PC-9 (cell line): ENCODE measurements around the gene SURF4. TPM values are rescaled to one million over a fixed set of nuclear protein-coding genes. Genes with fewer than 3 reads are reported as not detected.

Source experiments
- BruUV-seq: library from RNA; stranded (reverse); fragments of 400-500 nt; replicated peaks from 2 replicates; lab custom pipeline; 2021; lab: Mats Ljungman, UMichigan
- CTCF ChIA-PET: fragments of 300-600 bp; sonication (Branson Sonifier 250); formaldehyde crosslinking; loops from one replicate; lab custom pipeline; 2022; ENCODE audit warnings: antibody characterized with exemption; lab: Charles Lee
- POLR2A ChIA-PET: fragments of 300-600 bp; sonication (Branson Sonifier 250); formaldehyde crosslinking; loops from one replicate; lab custom pipeline; 2022; ENCODE audit warnings: antibody characterized with exemption; ENCODE audit not compliant: unreplicated experiment; lab: Charles Lee
- DNase-seq, 2 experiments: peaks; one replicate each; pipeline versions ENCODE4 v3.0.0 to v3.0.0-alpha.2; 2015 to 2022; ENCODE audit warnings: mixed read lengths in 1 of 2
- H2AFZ ChIP-seq: fragments of 200-600 bp; sonication (generic); 2 replicates; pipeline ENCODE4 v1.8.1; 2017; ENCODE audit warnings: antibody characterized with exemption
- H3F3A ChIP-seq: fragments of 200-600 bp; sonication (generic); 2 replicates; pipeline ENCODE4 v1.8.1; 2017; ENCODE audit warnings: antibody characterized with exemption, mild to moderate bottlenecking, low read depth; ENCODE audit not compliant: insufficient read depth
- H3K27ac ChIP-seq: fragments of 200-600 bp; sonication (generic); 2 replicates; pipeline ENCODE4 v1.6.1; 2016; ENCODE audit warnings: mixed run types
- H3K27me3 ChIP-seq: fragments of 200-600 bp; sonication (generic); 2 replicates; pipeline ENCODE4 v1.6.1; 2016; ENCODE audit warnings: low read depth, mixed run types; ENCODE audit not compliant: insufficient read depth
- H3K36me3 ChIP-seq: fragments of 200-600 bp; sonication (generic); 2 replicates; pipeline ENCODE4 v1.6.1; 2016; ENCODE audit warnings: low read depth, mixed run types
- H3K4me1 ChIP-seq: fragments of 200-600 bp; sonication (generic); replicated peaks from 2 replicates; pipeline ENCODE4 v1.6.1; 2016; ENCODE audit warnings: mixed run types; ENCODE audit not compliant: insufficient read depth
- H3K4me2 ChIP-seq: fragments of 200-600 bp; sonication (generic); 2 replicates; pipeline ENCODE4 v1.6.1; 2017; ENCODE audit warnings: mixed run types
- H3K4me3 ChIP-seq: fragments of 200-600 bp; sonication (generic); 2 replicates; pipeline ENCODE4 v1.6.1; 2016; ENCODE audit warnings: mixed run types
- H3K79me2 ChIP-seq: fragments of 200-600 bp; sonication (generic); 2 replicates; pipeline ENCODE4 v1.6.1; 2017; ENCODE audit warnings: low read depth, mixed run types
- H3K9me2 ChIP-seq: fragments of 200-600 bp; sonication (generic); 2 replicates; pipeline ENCODE4 v1.8.1; 2017; ENCODE audit warnings: mild to moderate bottlenecking; ENCODE audit not compliant: insufficient read depth
- H3K9me3 ChIP-seq: fragments of 200-600 bp; sonication (generic); 2 replicates; pipeline ENCODE4 v1.8.1; 2016; ENCODE audit warnings: low read depth; ENCODE audit not compliant: insufficient read depth
- H4K20me1 ChIP-seq: fragments of 200-600 bp; sonication (generic); 2 replicates; pipeline ENCODE4 v1.8.1; 2017; ENCODE audit not compliant: insufficient read depth
- EZH2 ChIP-seq: fragments of 200-600 bp; sonication (generic); IDR thresholded peaks from 2 replicates; pipeline ENCODE4 v1.8.0; 2017; ENCODE audit warnings: antibody characterized with exemption, low read depth
- intact Hi-C: fragments of 100-400 bp; cut with micrococcal nuclease; formaldehyde crosslinking; loops from one replicate; pipeline ENCODE4 v1.10.0; 2022; ENCODE audit not compliant: unreplicated experiment
- total RNA-seq: library from RNA; stranded (reverse); gene quantifications from 2 replicates; pipeline ENCODE4 v1.2.3, GENCODE V29; 2021
- TF ChIP-seq, protein P1 (sequence below): fragments of 200-600 bp; sonication (generic); conservative IDR thresholded peaks from 2 replicates; pipeline ENCODE4 v1.6.1; 2017; ENCODE audit warnings: mixed run types, antibody characterized with exemption, mild to moderate bottlenecking, moderate library complexity

The SURF4 gene
- total RNA-seq, 1 experiment from 2014 or later: 199 TPM

DNA sequence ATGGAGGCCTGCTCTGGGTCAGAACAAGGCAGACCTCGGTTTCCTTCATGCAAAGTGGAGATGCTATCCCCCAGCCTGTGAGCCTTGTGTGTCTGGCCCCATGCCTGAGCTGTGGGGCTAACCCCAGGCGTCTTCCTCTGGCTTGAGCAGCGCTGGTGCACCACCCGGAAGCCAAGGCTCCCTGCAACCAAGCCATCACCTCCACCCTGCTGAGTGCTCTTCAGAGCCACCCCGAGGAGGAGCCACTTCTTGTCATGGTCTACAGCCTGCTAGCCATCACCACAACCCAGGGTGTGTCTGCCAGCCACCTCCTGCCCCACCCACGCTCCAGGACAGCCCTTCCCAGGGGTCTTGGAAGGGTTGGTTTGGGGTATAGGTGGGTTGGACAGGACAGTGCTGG is 25.7 kb upstream of the SURF4 start:
- 0 out of 2 replicates have a peak, but pooled peaks cover 15% of the 10 kb centered on the region for H3K27me3 ChIP-seq
- H3K9me2 ChIP-seq: no peaks in the 10 kb centered on the region
- peaks cover 17% of the 10 kb centered on the region for H4K20me1 ChIP-seq
- H3F3A ChIP-seq: no peaks in the 10 kb centered on the region; the same call in 1 of the 2 replicates
- no peak for TF ChIP-seq EZH2
- TF ChIP-seq, protein P1, sequence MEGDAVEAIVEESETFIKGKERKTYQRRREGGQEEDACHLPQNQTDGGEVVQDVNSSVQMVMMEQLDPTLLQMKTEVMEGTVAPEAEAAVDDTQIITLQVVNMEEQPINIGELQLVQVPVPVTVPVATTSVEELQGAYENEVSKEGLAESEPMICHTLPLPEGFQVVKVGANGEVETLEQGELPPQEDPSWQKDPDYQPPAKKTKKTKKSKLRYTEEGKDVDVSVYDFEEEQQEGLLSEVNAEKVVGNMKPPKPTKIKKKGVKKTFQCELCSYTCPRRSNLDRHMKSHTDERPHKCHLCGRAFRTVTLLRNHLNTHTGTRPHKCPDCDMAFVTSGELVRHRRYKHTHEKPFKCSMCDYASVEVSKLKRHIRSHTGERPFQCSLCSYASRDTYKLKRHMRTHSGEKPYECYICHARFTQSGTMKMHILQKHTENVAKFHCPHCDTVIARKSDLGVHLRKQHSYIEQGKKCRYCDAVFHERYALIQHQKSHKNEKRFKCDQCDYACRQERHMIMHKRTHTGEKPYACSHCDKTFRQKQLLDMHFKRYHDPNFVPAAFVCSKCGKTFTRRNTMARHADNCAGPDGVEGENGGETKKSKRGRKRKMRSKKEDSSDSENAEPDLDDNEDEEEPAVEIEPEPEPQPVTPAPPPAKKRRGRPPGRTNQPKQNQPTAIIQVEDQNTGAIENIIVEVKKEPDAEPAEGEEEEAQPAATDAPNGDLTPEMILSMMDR: no peak
- intact Hi-C loops: loop anchor here (5.0 kb wide), 1 partner anchor 64 kb away; the partner anchor contains the start of gene SURF6
- H2AFZ ChIP-seq: no peak overlapping the region
- H3K4me2 ChIP-seq: no peak overlapping the region
- no TSS peak for BruUV-seq
- H3K4me3 ChIP-seq: no peak overlapping the region
- no peaks in the 10 kb centered on the region for H3K9me3 ChIP-seq
- no peaks in the 10 kb centered on the region for H3K4me1 ChIP-seq
- ChIA-PET CTCF (interaction anchor here (0.7 kb wide), 1 partner anchor 77 kb away, joined by 6 read pairs; no protein-coding TSS in a partner anchor), POLR2A (no interaction called here)
- H3K36me3 ChIP-seq: peaks cover 4% of the 10 kb centered on the region; the same call in 1 of the 2 replicates
- DNase-seq: no peak
- H3K27ac ChIP-seq: no peak overlapping the region
- H3K79me2 ChIP-seq: no peaks in the 10 kb centered on the region

DNA sequence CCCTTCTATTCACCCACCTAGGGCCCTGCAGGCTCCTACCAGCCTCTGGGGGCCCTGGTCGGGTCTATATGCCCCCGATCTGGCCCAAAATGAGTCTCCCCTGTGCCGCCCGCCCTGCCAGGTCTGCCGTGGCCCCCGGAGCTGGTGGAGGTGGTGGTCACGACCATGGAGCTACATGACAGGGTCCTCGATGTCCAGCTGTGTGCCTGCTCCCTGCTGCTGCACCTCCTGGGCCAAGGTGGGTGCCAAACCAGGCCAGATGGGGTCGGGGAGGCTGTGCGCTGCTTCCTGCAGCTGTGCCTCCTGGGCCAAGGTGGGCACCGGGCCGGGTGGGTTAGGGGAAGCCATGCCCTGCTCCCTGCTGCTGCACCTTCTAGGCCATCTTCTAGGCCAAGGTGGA is 24.4 kb upstream of the SURF4 start:
- Histone ChIP-seq H3K9me3 (no peaks in the 10 kb centered on the region), H3K4me3 (no peak overlapping the region), H3K36me3 (no peaks in the 10 kb centered on the region), H2AFZ (no peak overlapping the region), H3K27ac (no peak overlapping the region), H3K4me2 (no peak overlapping the region), H3K4me1 (no peaks in the 10 kb centered on the region), H3F3A (no peaks in the 10 kb centered on the region), H3K79me2 (no peaks in the 10 kb centered on the region), H3K27me3 (peaks cover 24% of the 10 kb centered on the region), H3K9me2 (no peaks in the 10 kb centered on the region), H4K20me1 (peaks cover 9% of the 10 kb centered on the region; the same call in 1 of the 2 replicates)
- no TSS peak for BruUV-seq
- CTCF ChIA-PET: no interaction called here
- POLR2A ChIA-PET: interaction anchor here (0.6 kb wide), 3 partner anchors 43 to 449 kb away, joined by 3 to 7 read pairs (median 3); no protein-coding TSS in a partner anchor
- intact Hi-C loops: loop anchor here (5.0 kb wide), 1 partner anchor 63 kb away; the partner anchor contains the start of gene SURF6
- DNase-seq: no peak
- TF ChIP-seq, protein P1: no peak
- TF ChIP-seq EZH2: no peak

DNA sequence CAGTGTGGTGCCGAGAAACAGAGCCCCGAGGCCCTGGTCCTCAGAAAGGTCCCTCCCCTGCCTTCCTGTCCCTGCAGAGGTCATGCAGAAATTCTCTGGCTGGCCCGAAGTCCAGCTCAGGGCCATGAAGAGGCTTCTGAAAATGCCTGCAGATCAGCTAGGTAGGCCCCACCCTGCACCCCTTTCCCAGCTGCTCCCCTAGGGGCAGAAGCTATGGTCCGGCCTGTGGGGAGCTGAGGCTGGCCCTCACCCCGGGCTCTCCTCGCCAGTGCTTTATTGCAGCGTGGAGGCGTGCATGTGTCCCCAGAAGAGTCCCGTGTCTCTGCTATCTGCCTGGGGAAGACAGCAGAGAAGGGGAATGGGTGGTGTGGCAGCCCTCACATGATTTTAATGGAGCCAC is 22.0 kb upstream of the SURF4 start:
- no peak for DNase-seq
- intact Hi-C loops: no loop called here
- no peaks in the 10 kb centered on the region for H3K9me2 ChIP-seq
- TF ChIP-seq, protein P1: no peak
- no peak for TF ChIP-seq EZH2
- no peaks in the 10 kb centered on the region for H3K36me3 ChIP-seq
- no peak overlapping the region for H2AFZ ChIP-seq
- ChIA-PET CTCF (no interaction called here), POLR2A (no interaction called here)
- H3K27me3 ChIP-seq: peaks cover 41% of the 10 kb centered on the region
- no peaks in the 10 kb centered on the region for H3K79me2 ChIP-seq
- no peak overlapping the region for H3K4me3 ChIP-seq
- H3K4me2 ChIP-seq: no peak overlapping the region
- H3K27ac ChIP-seq: no peak overlapping the region
- H3K4me1 ChIP-seq: no peaks in the 10 kb centered on the region
- H3K9me3 ChIP-seq: no peaks in the 10 kb centered on the region
- H3F3A ChIP-seq: no peaks in the 10 kb centered on the region
- BruUV-seq: no TSS peak
- 0 out of 2 replicates have a peak, but pooled peaks cover under 1% of the 10 kb centered on the region for H4K20me1 ChIP-seq
